ENCODE results near the gene PRKAG2. TPM values are rescaled to one million over a fixed set of nuclear protein-coding genes. Genes with fewer than 3 reads are reported as not detected.
"Not testable (repeated sequence)": the region's sequence is repeated elsewhere in the genome, so short reads cannot be mapped to it uniquely, and the experiment has no call there.

The PRKAG2 gene
- total RNA-seq (2014; rRNA removed; shearing (Covaris generic)), result 14.3 and 18.9 TPM in 2 replicates
- 66.7 and 72.9 TPM in 2 replicates for polyA plus RNA-seq (2015; cell fraction: cytosol; rRNA removed)
- 64.1 and 74.1 TPM in 2 replicates for polyA plus RNA-seq (2015; cell fraction: nucleus; rRNA removed)

DNA sequence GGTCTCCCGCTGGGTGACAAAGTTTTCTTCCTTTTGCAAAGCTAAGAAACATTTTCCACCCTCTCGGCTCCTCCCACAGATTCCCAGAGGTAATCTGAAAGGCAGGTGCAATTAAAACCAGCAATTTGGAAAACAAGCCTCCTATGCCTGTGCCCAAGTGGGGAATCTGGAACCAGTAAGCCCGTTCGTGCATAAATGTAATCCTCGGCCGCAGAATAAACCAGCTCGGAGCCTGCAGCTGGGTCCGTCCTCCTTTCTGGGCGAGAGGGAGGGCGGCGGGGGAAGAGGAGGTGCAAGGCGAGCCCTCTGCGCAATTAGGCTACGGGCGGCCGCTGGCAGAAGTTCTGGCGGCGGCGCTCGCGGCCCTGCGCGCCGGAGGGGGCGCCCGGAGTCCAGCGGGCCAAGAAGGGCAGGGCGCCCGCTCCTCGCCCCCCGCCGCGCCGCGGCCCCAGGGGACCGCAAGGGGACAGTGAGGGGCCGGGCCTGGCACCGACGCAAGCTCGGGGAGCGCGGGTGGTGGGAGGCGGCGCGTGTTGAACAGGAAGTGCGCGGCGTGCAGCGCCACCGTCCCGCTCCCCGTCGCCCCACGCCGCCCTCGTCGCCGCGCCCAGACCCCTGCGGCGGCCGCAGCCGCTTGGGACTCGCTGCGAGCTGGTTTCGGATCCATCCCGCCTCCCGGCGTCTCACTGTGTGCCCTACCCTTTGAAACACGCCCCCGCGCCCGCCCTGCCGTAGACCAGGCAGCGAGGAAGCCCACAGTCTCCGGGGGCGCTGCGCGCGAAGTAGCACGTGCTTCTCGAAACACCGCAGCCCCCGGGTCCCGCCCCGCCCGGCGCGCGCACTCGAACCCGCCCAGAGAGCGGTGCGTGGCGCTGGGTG is at the start of gene PRKAG2:
Gene PRKAG2, minus strand, starts transcription at position 217 of the 879 bp plus-strand sequence. CDS start 495 bp downstream, outside the sequence.
- no peak for DNase-seq (ENCODE audit: low read depth)

- DNase-seq (ENCODE audit: low read depth), result no peak
These were observed 49.4 kb upstream of the PRKAG2 start for GRCh38 chr7:151926336-151926712.

- no peak for DNase-seq (ENCODE audit: low read depth)
These were observed 48.8 kb upstream of the PRKAG2 start for GRCh38 chr7:151925446-151926335.

DNA sequence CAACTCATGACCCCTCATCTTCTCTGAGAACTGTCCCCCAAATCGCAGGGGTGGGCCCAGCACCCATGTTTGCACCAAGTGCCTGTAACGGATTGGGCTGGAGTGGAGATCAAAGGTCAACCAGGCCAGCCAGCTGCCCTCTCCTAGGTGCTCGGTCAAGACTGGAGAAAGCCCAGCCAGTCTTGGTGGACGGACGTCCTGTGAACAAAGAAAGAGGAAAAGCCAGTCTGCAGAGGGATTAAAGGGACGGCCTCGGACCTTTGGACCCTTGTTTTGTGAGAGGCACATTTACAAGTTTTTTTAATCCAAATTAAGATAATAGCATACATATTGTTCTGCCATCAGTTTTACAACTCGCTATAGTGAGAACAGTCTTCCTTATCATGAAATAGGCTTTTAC is 47.6 kb upstream of the PRKAG2 start:
- no peak for DNase-seq (ENCODE audit: low read depth)

GRCh38 chr7:151924001-151924400 is 47.1 kb upstream of the PRKAG2 start:
- DNase-seq (ENCODE audit: low read depth), result no peak

- no peak for DNase-seq (ENCODE audit: low read depth)
These were observed 46.4 kb upstream of the PRKAG2 start for GRCh38 chr7:151923097-151923876.

DNA sequence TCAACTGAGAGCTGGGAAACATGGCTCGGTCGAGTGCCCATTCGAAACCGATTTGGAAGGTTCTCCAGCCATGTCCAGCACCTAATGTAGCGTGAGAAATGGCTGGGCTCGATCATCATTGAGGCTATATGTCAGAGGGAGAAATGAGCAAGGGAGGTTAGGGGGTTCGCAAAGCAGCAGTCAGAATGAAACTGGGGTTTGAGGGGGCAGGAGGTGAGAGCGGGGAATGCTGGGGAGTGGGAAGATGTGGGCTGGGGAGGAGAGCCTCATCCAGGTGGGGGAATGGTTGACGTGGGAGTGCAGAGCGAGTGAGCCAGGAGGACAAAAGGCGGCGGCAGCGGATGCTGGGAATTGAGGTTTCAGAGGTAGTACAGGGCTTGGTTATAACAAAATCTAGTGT is 44.5 kb upstream of the PRKAG2 start:
- DNase-seq (ENCODE audit: low read depth), result no peak

DNA sequence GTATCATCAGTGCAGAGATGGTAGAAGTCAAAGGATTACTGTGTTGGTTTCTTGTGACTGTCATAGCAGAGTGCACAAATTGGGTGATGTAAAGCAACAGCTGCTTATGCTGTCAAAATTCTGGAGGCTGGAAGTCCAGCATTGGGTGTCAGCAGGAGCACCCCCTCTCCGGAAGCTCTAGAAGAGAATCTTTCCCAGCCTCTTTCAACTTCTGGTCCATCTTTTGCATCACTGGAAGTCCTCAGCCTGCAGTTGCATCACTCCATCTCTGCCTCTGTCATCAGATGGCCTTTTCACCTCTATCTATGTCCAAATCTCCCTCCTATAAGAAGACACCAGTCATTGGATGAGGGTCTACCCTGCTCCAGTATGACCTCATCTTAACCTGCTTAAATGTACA is 43.6 kb upstream of the PRKAG2 start:
- no peak for DNase-seq (ENCODE audit: low read depth)

DNA sequence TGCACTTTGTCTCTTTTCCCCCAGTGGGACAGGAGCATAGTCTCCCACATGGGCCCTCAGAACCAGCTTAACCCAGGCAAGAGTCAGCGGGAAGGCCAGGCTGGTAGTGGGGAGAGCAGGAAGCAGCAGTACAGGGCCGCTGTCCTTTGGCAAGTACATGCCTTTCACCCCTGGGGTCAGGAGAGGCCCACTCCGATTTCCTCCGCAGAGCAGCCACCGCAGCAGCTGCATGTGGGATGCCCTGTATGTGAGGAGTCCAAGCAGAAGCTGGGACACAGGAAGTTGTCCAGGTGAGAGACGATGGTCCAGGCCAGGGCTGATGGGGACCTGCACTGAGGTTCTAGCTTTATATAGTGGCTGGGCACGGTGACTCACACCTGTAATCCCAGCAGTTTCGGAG is 42.7 kb upstream of the PRKAG2 start:
- no peak for DNase-seq (ENCODE audit: low read depth)

GRCh38 chr7:151918510-151918843 is 41.6 kb upstream of the PRKAG2 start:
- no peak for DNase-seq (ENCODE audit: low read depth)

DNA sequence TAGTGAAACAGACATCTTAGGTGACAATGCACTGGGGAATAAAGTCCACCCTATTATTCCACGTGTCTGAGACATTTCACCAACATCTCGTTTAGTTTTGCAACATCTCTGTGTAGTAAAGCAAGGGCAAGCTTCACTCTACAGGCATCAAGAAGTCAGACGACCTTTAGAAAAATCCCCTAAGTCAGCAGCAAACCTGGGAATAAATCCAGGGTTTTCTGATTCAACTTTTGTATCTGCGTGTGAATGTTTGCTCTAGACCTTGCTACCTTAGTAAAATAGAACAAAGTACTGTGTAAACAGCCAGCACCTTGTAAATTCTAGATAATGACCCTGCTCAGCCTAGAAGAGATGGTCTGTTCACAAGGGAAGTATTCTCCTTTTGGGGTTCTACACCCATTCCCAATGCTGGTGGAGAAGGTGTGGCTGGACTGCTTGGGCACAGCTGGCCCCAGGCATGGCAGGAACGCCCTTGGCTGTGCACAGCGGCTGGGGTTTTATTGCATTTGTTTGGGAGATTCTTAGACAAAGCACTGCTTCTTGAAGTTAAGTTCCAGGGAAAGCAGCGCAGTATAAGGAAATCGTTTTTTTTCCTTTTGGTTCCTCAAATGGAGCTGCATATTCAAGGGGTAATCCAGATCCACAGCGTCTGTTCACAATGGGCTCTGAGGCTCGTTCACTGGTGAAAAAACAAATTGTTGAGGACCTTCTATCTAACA is 41.0 kb upstream of the PRKAG2 start:
- DNase-seq (ENCODE audit: low read depth), result no peak

- no peak for DNase-seq (ENCODE audit: low read depth)
These were observed 37.1 kb upstream of the PRKAG2 start for GRCh38 chr7:151914051-151914450.

- not testable (repeated sequence) for DNase-seq (ENCODE audit: low read depth)
These were observed 33.7 kb upstream of the PRKAG2 start for GRCh38 chr7:151910655-151911054.

- DNase-seq (ENCODE audit: low read depth), result not testable (repeated sequence)
These were observed 30.2 kb upstream of the PRKAG2 start for GRCh38 chr7:151907115-151907514.

DNA sequence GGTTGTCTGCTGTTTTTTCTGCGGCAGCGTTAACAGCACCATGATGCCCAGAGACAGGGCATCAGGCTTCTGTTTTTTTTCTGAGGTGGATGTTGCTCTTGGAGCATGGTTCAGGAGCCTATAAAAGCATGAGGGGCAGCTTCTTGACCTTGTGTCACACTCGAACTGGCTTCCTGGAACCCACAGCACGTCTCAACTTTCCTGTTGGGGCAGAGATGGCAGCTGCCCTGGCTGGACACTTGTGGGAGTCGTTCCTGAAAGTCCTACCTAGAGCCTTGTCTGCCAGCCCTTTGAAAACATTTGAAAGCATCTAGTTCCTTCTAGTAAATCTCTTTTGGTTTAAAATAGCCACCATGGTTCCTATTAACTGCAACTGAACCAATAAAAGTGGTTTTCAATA is 28.9 kb upstream of the PRKAG2 start:
- DNase-seq (ENCODE audit: low read depth), result no peak

- DNase-seq (ENCODE audit: low read depth), result no peak
These were observed 28.4 kb upstream of the PRKAG2 start for GRCh38 chr7:151905353-151905752.

DNA sequence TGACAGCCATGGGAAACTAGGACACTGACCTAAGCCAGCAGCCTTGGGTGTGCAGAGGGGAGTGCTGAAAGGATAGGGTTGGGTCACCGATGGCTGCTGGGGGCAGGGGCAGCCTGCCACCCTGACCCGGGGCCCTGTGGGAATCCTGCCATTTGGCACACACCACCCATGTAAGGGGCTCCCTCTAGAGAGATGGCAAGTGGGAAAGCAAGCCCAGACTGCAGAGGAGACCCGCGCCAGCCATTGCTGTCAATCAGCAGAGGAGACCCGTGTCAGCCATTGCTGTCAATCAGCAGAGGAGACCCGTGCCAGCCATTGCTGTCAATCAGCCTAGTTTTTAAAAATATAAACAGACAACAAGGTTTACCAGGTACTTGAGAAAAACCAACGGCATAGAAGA is 27.4 kb upstream of the PRKAG2 start:
- no peak for DNase-seq (ENCODE audit: low read depth)

- DNase-seq (ENCODE audit: low read depth), result no peak
These were observed 26.5 kb upstream of the PRKAG2 start for GRCh38 chr7:151903249-151904032.

DNA sequence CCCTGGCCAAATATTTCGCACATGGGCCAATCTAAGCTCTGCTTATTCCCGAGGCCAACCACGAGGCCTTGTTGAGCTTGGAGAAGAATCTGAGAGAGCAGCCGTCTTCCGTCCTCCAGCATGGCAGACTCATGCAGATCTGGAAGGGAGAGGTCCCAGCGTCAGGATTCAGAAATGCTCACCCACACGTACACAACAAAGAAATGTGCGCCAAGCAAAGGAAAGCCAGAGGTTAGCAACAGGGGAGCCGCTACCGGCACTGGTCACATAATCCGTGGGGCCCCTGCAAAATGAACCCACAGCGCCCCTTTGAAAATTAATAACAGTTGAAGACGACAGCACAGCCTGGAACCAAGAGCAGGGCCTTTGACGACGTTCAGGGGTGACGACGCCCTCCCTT is 25.4 kb upstream of the PRKAG2 start:
- no peak for DNase-seq (ENCODE audit: low read depth)

DNA sequence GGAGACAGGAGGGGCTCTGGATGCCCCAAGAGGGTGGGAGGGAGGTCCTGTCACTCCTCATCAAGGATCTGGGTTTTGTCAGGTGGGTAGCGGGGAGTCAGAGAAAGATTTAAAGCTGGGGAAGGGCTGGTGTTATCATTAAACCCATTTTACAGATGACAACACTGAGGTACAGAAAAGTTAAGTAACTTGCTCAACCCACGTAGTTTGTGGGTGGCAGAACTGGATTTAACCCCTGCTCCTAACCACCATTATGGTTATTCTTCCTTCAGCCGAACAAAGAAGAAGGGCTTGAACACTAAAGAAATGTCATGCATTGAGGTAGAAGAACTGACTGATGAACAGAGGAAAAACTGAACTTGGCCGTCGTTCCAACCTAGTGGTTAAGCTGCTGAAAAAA is 24.9 kb upstream of the PRKAG2 start:
- no peak for DNase-seq (ENCODE audit: low read depth)

All from HT1080 (cell line).